CD4-positive, alpha-beta T cell treated with Interleukin-21 for 1 hour (primary cell): ENCODE data around the gene KPTN.
"Not testable (repeated sequence)": the region's sequence is repeated elsewhere in the genome, so short reads cannot be mapped to it uniquely, and the experiment has no call there.

Experiments
- DNase-seq: peaks from one replicate; pipeline ENCODE4 v3.0.0-alpha.2; 2020

KPTN gene

DNA sequence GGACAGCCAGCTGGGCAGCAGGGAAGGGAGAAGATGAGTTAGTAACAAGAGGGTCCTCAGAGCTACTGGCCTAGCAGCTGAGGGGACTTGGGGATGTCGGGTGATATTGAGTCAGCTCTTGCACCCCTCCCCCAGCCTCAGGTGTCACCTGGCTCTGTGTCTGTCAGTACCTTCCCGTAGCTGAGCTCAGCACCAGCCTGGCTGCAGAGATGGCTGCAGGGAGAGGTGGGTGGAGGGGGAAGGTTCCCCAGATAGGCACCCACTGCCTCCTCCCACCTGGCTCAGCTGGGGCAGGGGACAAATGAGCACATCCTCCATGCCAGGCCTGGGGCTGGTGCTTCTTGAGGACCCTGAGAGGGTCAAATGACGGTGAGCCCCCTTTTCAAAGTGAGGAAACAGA is 6.8 kb upstream of the KPTN start:
- DNase-seq: no peak

GRCh38 chr19:47490031-47490430 is 6.0 kb upstream of the KPTN start:
- DNase-seq: no peak

GRCh38 chr19:47489072-47489914 is 5.3 kb upstream of the KPTN start:
- DNase-seq: no peak

DNA sequence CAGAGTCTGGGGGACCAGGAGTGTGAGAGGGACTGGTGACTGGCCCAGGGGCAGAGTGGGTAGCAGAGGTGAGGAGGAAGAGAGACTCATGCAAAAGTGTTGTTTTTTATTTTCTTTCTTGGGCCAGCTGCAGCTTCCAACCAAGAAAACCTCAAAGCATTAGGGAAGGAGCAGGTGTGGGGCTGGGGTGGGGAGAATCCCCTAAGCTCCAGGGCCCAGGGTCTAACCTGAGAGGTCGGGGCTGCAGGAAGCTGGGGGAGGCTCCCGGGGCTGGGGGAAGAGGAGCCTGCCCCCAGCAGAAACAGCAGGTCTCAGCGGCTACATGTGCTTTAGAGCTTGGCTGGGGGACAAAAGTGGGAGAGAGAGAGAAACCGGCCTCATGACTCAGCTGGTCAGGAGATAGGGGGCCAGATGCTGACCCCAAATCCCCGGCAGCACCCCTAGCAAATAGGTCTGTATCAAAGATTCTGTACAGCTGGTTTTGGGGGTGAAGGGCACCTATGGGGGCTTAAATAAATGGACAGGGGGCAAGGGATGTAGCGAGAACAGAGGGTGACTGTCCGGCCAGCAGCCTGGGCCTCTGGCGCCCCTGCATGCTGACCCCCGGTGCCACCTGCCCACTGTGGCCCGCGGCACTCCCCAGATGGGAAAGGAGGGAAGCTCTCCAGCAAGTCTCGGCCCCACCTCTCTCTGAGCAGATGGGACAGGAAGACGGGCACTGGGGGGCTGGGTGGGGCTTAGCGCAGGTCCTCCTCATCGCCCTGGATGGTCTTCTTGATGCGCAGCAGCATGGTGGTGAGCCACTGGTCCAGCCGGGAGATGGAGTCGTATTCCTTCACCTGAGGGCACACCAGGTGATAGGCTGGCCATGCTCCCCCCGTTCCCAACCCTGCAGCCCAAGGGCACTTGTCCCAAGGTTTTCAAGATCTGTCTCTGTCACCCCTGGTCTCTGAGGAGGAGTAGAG is 3.8 kb upstream of the KPTN start:
- no peak for DNase-seq

GRCh38 chr19:47486900-47487299 is 2.9 kb upstream of the KPTN start:
- DNase-seq: no peak

DNA sequence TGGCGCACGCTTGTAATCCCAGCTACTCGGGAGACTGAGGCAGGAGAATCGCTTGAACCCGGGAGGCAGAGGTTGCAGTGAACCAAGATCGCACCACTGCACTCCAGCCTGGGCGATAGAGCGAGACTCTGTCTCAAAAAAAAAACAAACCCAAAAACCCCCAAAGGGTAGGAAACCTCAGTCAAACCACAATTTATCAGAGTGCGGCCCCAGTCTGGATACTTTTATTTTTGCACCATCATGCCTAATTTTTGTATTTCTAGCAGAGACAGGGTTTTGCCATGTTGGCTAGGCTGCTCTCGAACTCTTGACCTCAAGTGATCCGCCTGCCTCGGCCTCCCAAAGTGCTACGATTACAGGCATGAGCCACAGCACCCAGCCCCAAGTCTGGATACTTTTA is 2.2 kb upstream of the KPTN start:
- DNase-seq: not testable (repeated sequence)

GRCh38 chr19:47485210-47485609 is 1.2 kb upstream of the KPTN start:
- no peak for DNase-seq

DNA sequence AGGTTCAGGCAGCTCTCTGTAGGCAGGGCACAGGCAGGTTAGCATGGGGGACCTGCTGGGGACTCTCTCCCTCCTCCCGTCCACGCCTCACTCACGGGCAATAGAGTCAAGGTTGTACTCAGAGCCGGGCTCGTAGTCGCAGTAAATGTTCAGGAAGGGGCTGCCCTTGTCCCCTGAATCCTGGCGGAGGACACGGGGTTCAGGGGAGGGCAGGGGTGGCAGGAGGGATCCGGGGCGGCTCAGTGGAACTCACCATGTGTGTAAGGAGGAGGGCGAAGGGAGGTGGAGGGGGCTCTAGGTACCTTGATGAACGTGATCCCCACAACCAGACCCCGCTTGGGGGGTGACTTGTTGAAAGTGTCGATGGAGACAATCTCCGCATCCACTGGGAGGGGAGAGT is 819 bp downstream of the KPTN start:
- no peak for DNase-seq

DNA sequence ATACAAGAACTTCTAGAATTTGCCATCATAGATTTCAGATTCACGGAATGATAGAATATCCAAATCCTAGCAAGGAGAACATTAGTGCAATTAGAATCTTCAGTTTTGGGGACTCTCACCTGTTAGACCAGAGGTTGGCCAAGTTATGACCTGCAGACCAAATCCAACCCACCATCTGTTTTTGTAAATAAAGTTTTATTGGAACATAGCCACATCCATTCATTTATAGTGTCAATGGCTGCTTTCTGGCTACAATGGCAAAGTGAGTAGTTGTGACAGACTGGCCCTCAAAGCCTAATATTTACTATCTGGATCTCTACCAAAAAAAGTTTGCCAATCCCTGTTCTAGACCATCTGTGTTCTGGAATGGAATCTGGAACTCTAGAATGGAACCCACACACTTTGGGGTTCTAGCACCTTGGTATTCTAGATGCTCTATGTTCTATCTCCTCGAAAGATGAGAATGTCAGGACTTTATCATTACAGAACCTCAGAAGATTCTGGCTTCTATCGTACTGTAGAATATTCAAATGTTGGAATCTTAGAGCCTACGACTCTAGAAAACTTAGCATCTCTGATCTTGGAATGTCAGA is 2.5 kb downstream of the KPTN start:
- no peak for DNase-seq

- no peak for DNase-seq
These were observed 3.4 kb downstream of the KPTN start for GRCh38 chr19:47480658-47481057.

GRCh38 chr19:47479701-47480503 is 4.1 kb downstream of the KPTN start:
- DNase-seq: no peak

GRCh38 chr19:47476438-47476972 is 7.5 kb downstream of the KPTN start:
- no peak for DNase-seq

DNA sequence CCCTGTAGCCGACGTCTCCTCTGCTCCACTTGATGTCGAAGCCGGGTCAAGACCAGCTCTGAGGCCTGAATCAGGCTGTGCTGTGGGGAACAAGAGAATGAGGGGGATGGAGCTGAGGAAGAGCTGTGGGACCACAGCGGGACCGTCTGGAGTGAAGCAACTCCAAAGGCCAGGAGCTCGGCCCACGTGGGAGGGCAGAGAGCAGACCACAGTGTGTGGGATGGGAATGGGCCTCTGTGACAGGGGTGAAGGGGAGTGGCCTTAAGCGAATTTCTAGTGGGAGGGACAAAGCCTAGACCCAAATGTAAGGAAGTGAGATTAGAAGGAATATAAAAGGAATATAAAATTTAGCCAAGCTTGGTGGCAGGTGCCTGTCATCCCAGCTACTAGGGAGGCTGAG is 8.6 kb downstream of the KPTN start:
- DNase-seq: no peak

- DNase-seq: no peak
These were observed 10.7 kb downstream of the KPTN start for GRCh38 chr19:47473336-47473735.

- DNase-seq: peak; percentile 68
These were observed 12.1 kb downstream of the KPTN start, which contains the start of gene SLC8A2 for GRCh38 chr19:47471733-47472457. SLC8A2 (minus strand) TSS chr19:47471893; CDS start chr19:47466403, 5,490 bp downstream.

DNA sequence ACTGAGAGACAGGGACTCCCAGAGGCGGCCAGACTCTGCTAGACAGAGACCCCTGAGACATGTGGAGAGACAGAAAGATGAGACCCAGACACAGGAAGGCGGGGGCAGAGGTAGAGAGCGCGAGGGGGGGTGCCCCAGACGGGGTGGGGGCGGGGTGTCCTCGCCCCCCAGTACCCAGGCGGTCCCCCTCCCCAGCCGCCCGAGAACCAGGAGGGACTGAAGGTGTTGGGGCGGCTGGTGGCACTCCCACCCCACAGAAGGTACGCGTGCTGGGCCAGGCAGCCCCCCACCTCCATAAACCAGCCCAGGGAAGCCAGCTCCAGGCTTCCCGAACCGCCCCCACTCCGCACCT is 12.7 kb downstream of the KPTN start:
- no peak for DNase-seq

DNA sequence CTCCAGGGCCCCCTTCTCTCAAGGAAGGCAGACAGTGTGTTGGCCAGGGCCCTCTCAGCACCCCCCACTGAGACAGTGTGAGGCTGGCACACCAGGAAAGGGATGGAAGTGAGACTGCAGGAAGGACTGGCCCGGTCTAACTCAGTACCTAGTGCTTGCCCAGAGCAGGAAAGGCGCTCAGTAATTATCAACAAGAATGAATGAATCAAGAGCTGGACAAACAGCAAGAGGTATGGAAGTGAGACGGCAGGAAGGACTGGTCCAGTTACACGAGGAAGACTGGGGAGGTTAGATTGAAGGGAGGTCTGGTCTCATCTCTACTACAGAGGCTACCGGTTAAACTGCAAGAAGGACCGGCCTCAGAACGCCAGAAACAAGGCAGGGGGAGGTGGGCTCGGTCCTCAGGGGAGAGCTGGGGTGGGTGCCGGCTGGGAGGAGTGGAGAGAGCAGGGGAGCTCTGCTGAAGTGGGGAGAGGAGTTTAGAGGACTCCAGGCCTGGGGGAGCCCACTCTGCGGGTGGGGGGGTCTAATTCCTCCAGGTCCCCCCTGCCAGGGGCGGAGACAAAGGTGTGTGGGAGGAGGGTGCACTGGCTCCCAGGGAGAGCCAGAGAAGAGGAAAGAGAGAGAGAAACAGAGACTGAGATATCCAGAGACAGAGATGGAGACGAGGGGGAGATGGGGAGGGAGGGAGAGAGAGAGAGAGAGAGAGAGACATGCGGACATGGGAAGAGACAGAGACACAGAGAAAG is 13.4 kb downstream of the KPTN start:
- no peak for DNase-seq

- no peak for DNase-seq
These were observed 14.3 kb downstream of the KPTN start for GRCh38 chr19:47469719-47470118.

- DNase-seq: no peak
These were observed 14.7 kb downstream of the KPTN start for GRCh38 chr19:47469363-47469700.

DNA sequence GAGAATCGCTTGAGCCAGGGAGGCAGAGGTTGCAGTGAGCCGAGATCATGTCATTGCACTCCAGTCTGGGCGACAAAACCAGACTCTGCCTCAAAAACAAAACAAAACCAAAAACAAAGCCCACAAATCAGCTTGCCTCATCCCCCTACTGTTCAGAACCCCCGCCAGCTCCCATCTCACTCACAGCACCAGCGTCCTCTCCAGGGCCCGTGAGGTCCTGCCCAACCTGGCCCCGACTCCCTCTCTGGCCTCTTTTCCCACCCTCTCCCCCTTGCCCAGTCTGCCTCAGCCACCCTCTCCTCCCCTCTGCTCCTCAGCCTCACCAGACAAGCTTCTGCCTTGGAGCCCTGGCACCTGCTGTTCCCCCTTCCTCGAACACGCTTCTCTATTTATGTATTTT is 16.1 kb downstream of the KPTN start:
- no peak for DNase-seq

DNA sequence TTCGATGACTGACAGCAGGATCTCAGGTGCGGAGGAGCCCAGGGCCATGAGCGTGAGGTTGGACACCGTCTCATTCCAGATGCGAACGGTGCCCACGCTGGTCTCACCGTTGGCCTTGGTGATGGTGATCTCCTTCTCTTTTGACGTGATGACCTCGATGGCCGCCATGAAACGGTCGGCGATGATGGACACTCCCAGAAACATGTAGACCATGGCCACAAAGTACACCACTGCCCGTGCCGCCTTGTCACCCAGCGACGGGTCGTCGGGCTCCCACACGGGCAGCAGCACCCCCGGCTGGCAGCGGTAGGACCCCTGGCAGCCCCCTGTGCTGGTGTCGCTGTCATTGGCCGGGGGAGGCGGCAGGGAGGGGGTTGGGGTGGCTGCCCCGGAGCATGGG is 18.1 kb downstream of the KPTN start:
- no peak for DNase-seq
